Right ventricle myocardium inferior (tissue), 1 donor: ENCODE data around the gene KRTAP10-11. TPM values are rescaled to one million over a fixed set of nuclear protein-coding genes. Genes with fewer than 3 reads are reported as not detected.
"Not testable (repeated sequence)": the region's sequence is repeated elsewhere in the genome, so short reads cannot be mapped to it uniquely, and the experiment has no call there.

Experiments
- ATAC-seq: fragments of 200-7000 bp; cut with Tn5 transposase; one replicate; pipeline ENCODE4 v1.9.1; 2020; ENCODE audit warnings: mild to moderate bottlenecking, moderate library complexity
- DNase-seq: peaks from one replicate; pipeline ENCODE4 v3.0.0; 2021; ENCODE audit errors: missing footprints
- intact Hi-C: fragments of 100-400 bp; cut with DNase I; formaldehyde crosslinking; loops from one replicate; pipeline ENCODE4 v1.11.0; 2022
- total RNA-seq: library from RNA; stranded (reverse); fragmentation: NEBNext Ultra II Directional; extraction: Animal tissue kit (Norgen Biotek cat#: 25700); gene quantifications from one replicate; pipeline ENCODE4 v1.2.1, GENCODE V29; 2021
- donor health status: DM: no; HTN: yes; CAD: no; lungs with severe emphysema.

The KRTAP10-11 gene
- total RNA-seq, 1 donor from 2014 or later = not detected

- DNase-seq (no peak), ATAC-seq (no peak)
- intact Hi-C loops = no loop called here
These were observed 8.5 kb downstream of the KRTAP10-11 start, which contains the start of gene KRTAP12-4 for GRCh38 chr21:44654576-44655175. TSS of gene KRTAP12-4 (minus strand) at chr21:44654659. CDS start at chr21:44654614, 45 bp downstream.

- DNase-seq = no peak
- intact Hi-C loops = no loop called here
- no peak for ATAC-seq
These were observed 10.7 kb downstream of the KRTAP10-11 start for GRCh38 chr21:44656868-44657267.

GRCh38 chr21:44657635-44658540, 11.7 kb downstream of the KRTAP10-11 start, which contains the start of gene KRTAP12-3:
TSS of gene KRTAP12-3 (plus strand) at chr21:44657932. CDS start at chr21:44657980, 48 bp downstream.
- ATAC-seq (no peak), DNase-seq (no peak)
- intact Hi-C loops = no loop called here

GRCh38 chr21:44658541-44658910, 12.3 kb downstream of the KRTAP10-11 start:
- no peak for DNase-seq
- no peak for ATAC-seq
- intact Hi-C loops = no loop called here

GRCh38 chr21:44658913-44659595, 12.8 kb downstream of the KRTAP10-11 start:
- ATAC-seq (no peak), DNase-seq (no peak)
- intact Hi-C loops = no loop called here

GRCh38 chr21:44661567-44661966, 15.4 kb downstream of the KRTAP10-11 start:
- ATAC-seq, intact Hi-C loops, DNase-seq: not testable (repeated sequence)

GRCh38 chr21:44664691-44665090, 18.5 kb downstream of the KRTAP10-11 start:
- intact Hi-C loops = no loop called here
- DNase-seq (no peak), ATAC-seq (no peak)

- ATAC-seq (peak; percentile 88), DNase-seq (peak; percentile 84)
- intact Hi-C loops = no loop called here
These were observed 20.4 kb downstream of the KRTAP10-11 start, which contains the start of gene KRTAP12-2 for GRCh38 chr21:44666401-44667320. TSS of gene KRTAP12-2 (minus strand) at chr21:44666927. CDS start at chr21:44666886, 41 bp downstream.

GRCh38 chr21:44667612-44668011, 21.4 kb downstream of the KRTAP10-11 start:
- intact Hi-C loops = no loop called here
- no peak for DNase-seq
- no peak for ATAC-seq

GRCh38 chr21:44670642-44671432, 24.6 kb downstream of the KRTAP10-11 start:
- intact Hi-C loops = no loop called here
- ATAC-seq (no peak), DNase-seq (no peak)

- no peak for DNase-seq
- intact Hi-C loops = no loop called here
- ATAC-seq = no peak
These were observed 25.7 kb downstream of the KRTAP10-11 start for GRCh38 chr21:44671911-44672310.

GRCh38 chr21:44677881-44678280, 31.7 kb downstream of the KRTAP10-11 start:
- intact Hi-C loops = no loop called here
- ATAC-seq = no peak
- no peak for DNase-seq

GRCh38 chr21:44681152-44681551, 34.9 kb downstream of the KRTAP10-11 start:
- DNase-seq (no peak), ATAC-seq (no peak)
- intact Hi-C loops = no loop called here

GRCh38 chr21:44681861-44682579, 35.8 kb downstream of the KRTAP10-11 start, which contains the start of gene KRTAP12-1:
TSS of gene KRTAP12-1 (minus strand) at chr21:44682163. CDS start at chr21:44682123, 40 bp downstream.
- DNase-seq (no peak), ATAC-seq (no peak)
- intact Hi-C loops = no loop called here

- no peak for ATAC-seq
- no peak for DNase-seq
- intact Hi-C loops = no loop called here
These were observed 36.5 kb downstream of the KRTAP10-11 start for GRCh38 chr21:44682580-44683151.

GRCh38 chr21:44684077-44684476, 37.9 kb downstream of the KRTAP10-11 start:
- intact Hi-C loops = no loop called here
- no peak for ATAC-seq
- no peak for DNase-seq
